Lung microvascular endothelial cell (primary cell): ENCODE data around the gene USP36. TPM values are rescaled to one million over a fixed set of nuclear protein-coding genes. Genes with fewer than 3 reads are reported as not detected.

Source experiments
- total RNA-seq: library from RNA; depleted of rRNA; stranded (reverse); fragments of >200 nt; gene quantifications from 2 replicates; pipeline ENCODE4 v1.2.1, GENCODE V29; 2014

The USP36 gene
- total RNA-seq, 1 donor from 2014 or later, result 9.9 TPM

Other genes with a start within 250 kb of the USP36 start
- 16.3 and 20.8 TPM in 2 replicates for gene CYTH1, start 58.5 kb downstream of the USP36 start, total RNA-seq
- 0.65 and 4.4 TPM in 2 replicates for gene CEP295NL, start 62.4 kb upstream of the USP36 start, total RNA-seq
- gene TIMP2, start 84.6 kb upstream of the USP36 start, total RNA-seq, result 35.1 and 69.2 TPM in 2 replicates
- gene LGALS3BP, start 139.1 kb upstream of the USP36 start, total RNA-seq, result 2.4 TPM in 2 replicates
- gene CANT1, start 168.9 kb upstream of the USP36 start, total RNA-seq, result 32.7 and 39.7 TPM in 2 replicates
- 8.1 and 11.9 TPM in 2 replicates for gene C1QTNF1, start 183.4 kb upstream of the USP36 start, total RNA-seq
- 7.0 and 9.1 TPM in 2 replicates for gene ENGASE, start 234.0 kb upstream of the USP36 start, total RNA-seq